SK-N-SH treated with all-trans-retinoic acid at 6 μM for 48 hours (cell line): ENCODE data around the gene RGL2.

Experiments
- ARNTL ChIP-seq: fragments of 450-650 bp; formaldehyde crosslinking; IDR thresholded peaks from 2 replicates; pipeline ENCODE4 v1.5.0; 2020; ENCODE audit warnings: low read depth, mild to moderate bottlenecking, moderate library complexity, borderline replicate concordance
- BACH2 ChIP-seq: fragments of 250-450 bp; sonication (Bioruptor Pico); IDR thresholded peaks from 2 replicates; pipeline ENCODE4 v1.9.0; 2021; ENCODE audit warnings: mild to moderate bottlenecking, borderline replicate concordance
- CREB5 ChIP-seq: fragments of 250-450 bp; sonication (Bioruptor Pico); IDR thresholded peaks from 2 replicates; pipeline ENCODE4 v1.5.1; 2020; ENCODE audit warnings: low read depth, mild to moderate bottlenecking, moderate library complexity

- TF ChIP-seq ARNTL (CRISPR knock-in tag): no peak
- no peak for TF ChIP-seq BACH2 (CRISPR knock-in tag)
- no peak for TF ChIP-seq CREB5 (CRISPR knock-in tag)
These were observed 34.9 kb upstream of the RGL2 start for GRCh38 chr6:33333666-33334065.
